ENCODE data around the gene ZNF32.

ZNF32 gene

DNA sequence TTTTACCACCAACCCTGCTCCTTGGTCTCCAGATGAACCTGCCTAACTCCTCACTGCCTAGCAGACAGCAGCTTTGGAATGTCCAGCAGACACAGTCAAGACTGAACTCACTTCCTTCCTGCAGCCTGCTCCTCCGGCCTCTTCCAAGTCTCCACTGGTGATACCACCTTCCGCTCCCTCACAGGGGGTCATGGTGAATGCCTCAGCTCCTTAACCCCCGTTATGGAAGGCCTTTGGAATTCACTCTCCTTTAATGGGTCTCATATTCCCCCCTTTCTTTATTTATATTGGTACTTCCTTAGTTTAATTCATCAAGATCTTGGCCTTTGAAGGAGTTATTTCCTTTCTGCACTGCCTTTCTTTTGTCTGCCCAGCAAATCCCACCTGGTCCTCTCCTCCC lies 44.9 kb upstream of the ZNF32 start:
- TF ChIP-seq, protein P1, sequence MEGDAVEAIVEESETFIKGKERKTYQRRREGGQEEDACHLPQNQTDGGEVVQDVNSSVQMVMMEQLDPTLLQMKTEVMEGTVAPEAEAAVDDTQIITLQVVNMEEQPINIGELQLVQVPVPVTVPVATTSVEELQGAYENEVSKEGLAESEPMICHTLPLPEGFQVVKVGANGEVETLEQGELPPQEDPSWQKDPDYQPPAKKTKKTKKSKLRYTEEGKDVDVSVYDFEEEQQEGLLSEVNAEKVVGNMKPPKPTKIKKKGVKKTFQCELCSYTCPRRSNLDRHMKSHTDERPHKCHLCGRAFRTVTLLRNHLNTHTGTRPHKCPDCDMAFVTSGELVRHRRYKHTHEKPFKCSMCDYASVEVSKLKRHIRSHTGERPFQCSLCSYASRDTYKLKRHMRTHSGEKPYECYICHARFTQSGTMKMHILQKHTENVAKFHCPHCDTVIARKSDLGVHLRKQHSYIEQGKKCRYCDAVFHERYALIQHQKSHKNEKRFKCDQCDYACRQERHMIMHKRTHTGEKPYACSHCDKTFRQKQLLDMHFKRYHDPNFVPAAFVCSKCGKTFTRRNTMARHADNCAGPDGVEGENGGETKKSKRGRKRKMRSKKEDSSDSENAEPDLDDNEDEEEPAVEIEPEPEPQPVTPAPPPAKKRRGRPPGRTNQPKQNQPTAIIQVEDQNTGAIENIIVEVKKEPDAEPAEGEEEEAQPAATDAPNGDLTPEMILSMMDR (IDR thresholded peaks at IDR 0.05; ENCODE audit: control extremely low read depth, extremely low read depth, low read depth, missing control alignments) = no peak
- ChIA-PET CTCF (interaction anchor here (3.7 to 5.6 kb wide), 2 partner anchors 10 to 694 kb away, joined by 15 to 54 read pairs; no protein-coding TSS in a partner anchor), POLR2A (no interaction called here)
- no peak for DNase-seq (ENCODE audit: extremely low spot score)

DNA sequence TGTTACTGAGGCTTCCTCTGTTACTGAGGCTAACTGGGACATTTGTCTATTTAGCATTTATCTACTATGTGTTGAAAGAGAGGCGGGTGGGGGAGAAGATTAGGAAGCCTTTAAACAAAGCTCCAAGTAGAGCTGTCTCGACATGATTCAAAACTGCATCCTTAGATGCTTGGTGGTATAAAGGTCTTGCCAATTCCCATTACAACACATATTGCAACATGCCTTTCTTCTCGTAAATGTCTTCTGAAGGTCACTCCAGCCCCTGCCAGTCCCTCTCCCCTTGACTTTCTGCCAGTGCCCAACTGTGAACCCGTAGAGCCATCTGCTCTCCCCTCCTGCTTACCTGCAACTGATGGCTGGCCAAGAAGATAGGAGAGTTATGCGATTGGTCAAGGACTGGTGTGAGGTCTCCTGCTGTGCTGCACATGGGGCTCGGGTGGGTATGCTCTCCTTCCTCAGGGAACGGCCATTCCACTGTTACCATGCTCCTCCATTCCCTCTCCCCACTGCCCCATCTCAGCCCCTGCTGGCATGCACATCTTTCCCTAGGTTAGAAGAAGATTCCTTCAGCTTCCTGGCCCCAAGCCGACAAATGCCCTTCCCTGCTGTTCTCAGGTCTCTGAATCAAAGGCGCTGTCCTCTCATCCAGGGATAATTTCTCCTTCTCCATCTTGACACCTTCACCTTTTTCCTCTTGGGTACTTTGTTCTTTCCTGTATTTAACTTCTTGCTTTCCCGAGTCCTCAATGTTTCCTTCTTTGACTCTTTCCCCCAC lies 43.6 kb upstream of the ZNF32 start:
- POLR2A ChIA-PET = no interaction called here
- CTCF ChIA-PET = interaction anchor here (1.0 to 5.6 kb wide), 5 partner anchors 9 to 1172 kb away, joined by 3 to 54 read pairs (median 3); no protein-coding TSS in a partner anchor
- DNase-seq (ENCODE audit: extremely low spot score) = no peak
- TF ChIP-seq, protein P1 (IDR thresholded peaks at IDR 0.05; ENCODE audit: control extremely low read depth, extremely low read depth, low read depth, missing control alignments) = no peak

DNA sequence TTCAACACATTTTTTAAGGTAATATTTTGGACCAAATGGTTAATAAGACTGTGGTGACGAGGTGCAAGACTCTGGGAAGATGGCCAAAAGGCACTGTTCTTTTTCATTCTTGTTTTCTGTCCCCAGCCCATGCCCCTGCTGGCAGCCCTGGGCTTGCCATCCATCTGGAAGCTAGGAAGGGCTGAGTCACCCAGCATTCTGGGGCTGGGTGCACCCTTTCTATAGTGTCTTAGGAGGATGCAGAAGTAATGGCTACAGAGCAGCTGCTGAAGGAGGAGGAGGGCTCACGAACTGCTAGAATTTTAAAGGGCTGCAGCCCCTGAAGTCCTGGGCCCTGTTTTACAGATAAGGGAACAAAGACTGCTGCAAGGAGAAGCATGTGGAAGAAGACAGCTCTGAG lies 42.8 kb upstream of the ZNF32 start:
- ChIA-PET POLR2A (no interaction called here), CTCF (interaction anchor here (1.2 to 5.6 kb wide), 7 partner anchors 8 to 1172 kb away, joined by 3 to 54 read pairs (median 6); no protein-coding TSS in a partner anchor)
- TF ChIP-seq, protein P1 (IDR thresholded peaks at IDR 0.05; ENCODE audit: control extremely low read depth, extremely low read depth, low read depth, missing control alignments) = no peak
- no peak for DNase-seq (ENCODE audit: extremely low spot score)

DNA sequence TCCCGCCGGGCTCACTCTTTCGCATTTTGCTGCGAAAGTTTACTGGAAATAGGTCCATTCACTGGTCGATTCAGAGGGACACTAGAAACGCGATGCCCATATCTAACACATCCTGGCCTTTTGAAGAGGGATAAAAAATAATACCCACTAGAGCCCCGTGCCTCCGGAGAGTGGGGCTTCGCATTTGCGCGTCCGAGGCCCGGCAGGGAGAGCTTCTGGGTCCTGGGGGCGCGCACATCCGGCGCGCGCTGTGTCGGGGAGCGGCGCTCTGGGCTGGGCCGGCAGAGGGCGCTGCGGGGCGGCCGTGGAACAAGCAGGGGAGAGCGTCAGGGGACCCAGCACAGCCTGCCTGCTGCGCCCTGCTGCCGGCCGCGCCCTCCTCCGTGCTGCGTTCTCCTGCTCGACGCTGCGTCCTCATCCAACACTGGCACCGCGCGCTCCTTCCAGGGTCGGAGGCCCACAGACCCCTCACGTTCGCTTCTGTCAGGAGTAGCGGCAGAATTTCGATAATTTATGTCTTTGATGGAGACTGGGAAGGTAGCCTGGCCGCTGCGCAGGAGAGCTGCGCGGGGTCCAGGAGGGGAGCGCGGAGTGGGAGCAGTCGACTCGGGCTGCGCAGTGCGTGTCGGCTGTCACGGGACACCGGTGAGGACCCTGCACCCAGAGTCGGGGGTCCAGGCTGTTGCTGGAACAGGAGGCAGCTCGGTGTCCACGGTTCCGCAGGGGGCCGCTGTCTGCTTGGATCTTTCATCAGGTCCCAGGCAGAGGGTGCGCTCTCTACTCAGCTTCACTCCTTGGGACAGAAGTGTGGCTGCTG lies 41.5 kb upstream of the ZNF32 start:
- TF ChIP-seq, protein P1 (IDR thresholded peaks at IDR 0.05; ENCODE audit: control extremely low read depth, extremely low read depth, low read depth, missing control alignments) = peak; percentile 98
- POLR2A ChIA-PET = no interaction called here
- CTCF ChIA-PET = interaction anchor here (0.6 to 5.6 kb wide), 44 partner anchors 10 to 1191 kb away, joined by 3 to 54 read pairs (median 4); no protein-coding TSS in a partner anchor

DNA sequence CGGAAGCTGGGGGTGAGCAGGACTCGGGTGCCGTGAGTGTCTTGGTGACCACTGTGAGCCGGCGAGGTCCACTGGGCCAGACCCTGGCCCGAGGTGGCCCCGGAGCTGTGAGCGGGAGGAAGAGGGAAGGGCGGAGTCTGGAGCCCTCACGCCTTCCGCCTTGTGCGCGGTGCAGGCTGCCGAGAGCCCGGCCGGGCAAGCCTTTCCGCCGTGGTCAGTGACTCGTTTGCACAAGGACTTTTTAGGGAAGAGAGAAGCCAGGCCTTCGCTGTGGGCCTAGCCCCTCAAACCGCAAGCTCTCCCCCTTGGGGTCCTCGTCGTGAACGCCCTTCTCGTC lies 40.9 kb upstream of the ZNF32 start:
- TF ChIP-seq, protein P1 (IDR thresholded peaks at IDR 0.05; ENCODE audit: control extremely low read depth, extremely low read depth, low read depth, missing control alignments) = peak; percentile 9
- peak; percentile 68 for DNase-seq (ENCODE audit: extremely low spot score)
- ChIA-PET POLR2A (no interaction called here), CTCF (interaction anchor here (0.6 to 5.6 kb wide), 43 partner anchors 9 to 1192 kb away, joined by 3 to 54 read pairs (median 4); no protein-coding TSS in a partner anchor)

More for the DNA sequence above, 41.5 kb upstream of the ZNF32 start:
- peak; percentile 92 for DNase-seq (ENCODE audit: extremely low spot score)

DNA sequence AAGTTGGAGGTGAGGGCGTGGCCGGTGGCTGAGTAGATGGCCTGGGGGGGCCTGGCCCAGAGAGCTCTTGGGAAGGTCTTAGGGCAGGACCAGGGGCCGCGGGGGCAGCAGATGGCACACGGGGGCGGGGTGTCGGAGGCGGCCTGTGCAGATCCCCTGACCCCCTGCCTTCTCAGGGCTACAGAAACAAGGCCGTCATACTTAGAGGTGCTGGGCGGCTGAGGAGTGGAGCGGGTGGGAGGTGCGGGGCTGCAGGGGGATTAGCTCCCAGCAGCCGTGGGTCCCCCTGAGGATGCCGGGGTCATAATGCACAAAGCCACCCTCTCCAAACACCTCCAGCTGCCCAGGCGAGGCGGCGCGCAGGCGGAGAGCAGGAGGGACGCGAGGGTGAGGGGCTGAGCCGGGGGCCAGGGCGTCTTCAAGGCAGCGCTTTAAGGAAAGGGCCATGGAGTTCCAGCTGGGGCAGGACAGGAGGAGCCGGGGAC lies 40.4 kb upstream of the ZNF32 start:
- ChIA-PET POLR2A (no interaction called here), CTCF (interaction anchor here (0.9 to 5.6 kb wide), 27 partner anchors 9 to 1183 kb away, joined by 3 to 54 read pairs (median 4); no protein-coding TSS in a partner anchor)
- TF ChIP-seq, protein P1 (IDR thresholded peaks at IDR 0.05; ENCODE audit: control extremely low read depth, extremely low read depth, low read depth, missing control alignments) = no peak
- no peak for DNase-seq (ENCODE audit: extremely low spot score)
